ENCODE measurements around the gene GJB3. TPM values are rescaled to one million over a fixed set of nuclear protein-coding genes. Genes with fewer than 3 reads are reported as not detected.
A peak's percentile ranks its signal among the peaks of the same experiment; 100 is the strongest.

The GJB3 gene
- total and polyA plus RNA-seq, 9 of the 15 experiments (the other 6 are each of a cell fraction or from before 2014, with no cell fraction given) = not detected

DNA sequence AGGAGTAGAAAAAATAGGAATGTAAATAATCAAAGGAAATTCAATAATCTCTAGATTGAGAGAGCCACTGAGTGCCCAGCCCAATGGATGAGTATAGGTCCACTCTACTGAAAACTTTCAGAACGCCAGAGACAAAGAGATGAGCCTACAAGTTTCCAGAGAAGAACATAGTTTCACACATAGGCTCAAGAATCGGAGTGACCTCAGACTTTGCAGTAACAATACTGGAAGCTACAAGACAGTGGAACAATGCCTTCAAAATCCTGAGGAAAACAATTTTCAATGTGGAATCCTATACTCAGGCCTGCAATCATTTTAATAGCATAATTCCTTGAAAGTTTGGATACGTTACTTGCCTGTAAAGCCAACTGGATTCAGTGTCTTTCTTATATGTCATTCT lies 22.8 kb downstream of the GJB3 start:
- WGBS (ENCODE audit: insufficient coverage, low coverage, missing lambda C conversion rate) = 3% methylated on average over 3 of the region's 3 CpGs
- Histone ChIP-seq H3K79me2 (ENCODE audit: control insufficient read depth, insufficient read depth, low read length) (no peaks in the 10 kb centered on the region), H3K4me1 (replicated peaks in 1 of 2; ENCODE audit: control insufficient read depth in 2 of 2, insufficient read depth in 2 of 2, low read length in 2 of 2) (no peaks in the 10 kb centered on the region), H3K9me1 (ENCODE audit: control insufficient read depth, insufficient read depth, low read length) (no peaks in the 10 kb centered on the region), H3K27ac (ENCODE audit: extremely low read depth, low read depth, low read length) (no peak overlapping the region), H3K4me2 (ENCODE audit: insufficient read depth, low read length) (no peak overlapping the region), H4K20me1 (replicated peaks; ENCODE audit: control insufficient read depth, insufficient read depth, low read length) (no peaks in the 10 kb centered on the region), H2AFZ (ENCODE audit: low read depth, low read length) (no peak overlapping the region), H3K4me3 (no peak overlapping the region), H3K36me3 (ENCODE audit: control insufficient read depth, insufficient read depth, low read length) (no peaks in the 10 kb centered on the region), H3K9ac (ENCODE audit: insufficient read depth in 1 of 2, low read depth in 2 of 2, low read length in 2 of 2) (no peak overlapping the region), H3K27me3 (ENCODE audit: control insufficient read depth in 2 of 2, insufficient read depth in 2 of 2, low read length in 2 of 2) (peaks cover 4% of the 10 kb centered on the region in 2 experiments), H3K9me3 (replicated peaks; ENCODE audit: control insufficient read depth, insufficient read depth, low read depth, low read length) (no peaks in the 10 kb centered on the region; the same call in 1 of the 2 replicates)
- intact Hi-C loops (cut with micrococcal nuclease) = no loop called here
- in situ Hi-C loops (cut with MboI) = no loop called here
- DNase-seq (ENCODE audit: extremely low read depth in 1 of 4, low spot score in 3 of 4) (peak in 1 of 4 experiments; percentile 9), FAIRE-seq (no peak), ATAC-seq (no peak)
- ChIA-PET POLR2A (interaction anchor here (0.6 to 1.4 kb wide), 3 partner anchors 14 to 1059 kb away, joined by 3 to 4 read pairs (median 3); no protein-coding TSS in a partner anchor), CTCF (ENCODE audit: low intra/inter-chr PET ratio) (no interaction called here)
- TF ChIP-seq, protein P1, sequence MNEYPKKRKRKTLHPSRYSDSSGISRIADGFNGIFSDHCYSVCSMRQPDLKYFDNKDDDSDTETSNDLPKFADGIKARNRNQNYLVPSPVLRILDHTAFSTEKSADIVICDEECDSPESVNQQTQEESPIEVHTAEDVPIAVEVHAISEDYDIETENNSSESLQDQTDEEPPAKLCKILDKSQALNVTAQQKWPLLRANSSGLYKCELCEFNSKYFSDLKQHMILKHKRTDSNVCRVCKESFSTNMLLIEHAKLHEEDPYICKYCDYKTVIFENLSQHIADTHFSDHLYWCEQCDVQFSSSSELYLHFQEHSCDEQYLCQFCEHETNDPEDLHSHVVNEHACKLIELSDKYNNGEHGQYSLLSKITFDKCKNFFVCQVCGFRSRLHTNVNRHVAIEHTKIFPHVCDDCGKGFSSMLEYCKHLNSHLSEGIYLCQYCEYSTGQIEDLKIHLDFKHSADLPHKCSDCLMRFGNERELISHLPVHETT (CRISPR knock-in tag; conservative IDR thresholded peaks at IDR 0.05 in 1 of 2, IDR thresholded peaks at IDR 0.05 in 1 of 2) = no peak
- TF ChIP-seq NR3C1 (CRISPR knock-in tag; IDR thresholded peaks at IDR 0.05) = no peak
- TF ChIP-seq MEIS2 (IDR thresholded peaks at IDR 0.05; ENCODE audit: partially characterized antibody) = no peak
- no peak for TF ChIP-seq ZNF79 (CRISPR knock-in tag; IDR thresholded peaks at IDR 0.05; ENCODE audit: low read depth)
- 0 out of 2 replicates have a peak, but pooled peaks have one; percentile 43 for TF ChIP-seq CBX5 (IDR thresholded peaks at IDR 0.05; ENCODE audit: borderline replicate concordance, low read depth)
- TF ChIP-seq, protein P2, sequence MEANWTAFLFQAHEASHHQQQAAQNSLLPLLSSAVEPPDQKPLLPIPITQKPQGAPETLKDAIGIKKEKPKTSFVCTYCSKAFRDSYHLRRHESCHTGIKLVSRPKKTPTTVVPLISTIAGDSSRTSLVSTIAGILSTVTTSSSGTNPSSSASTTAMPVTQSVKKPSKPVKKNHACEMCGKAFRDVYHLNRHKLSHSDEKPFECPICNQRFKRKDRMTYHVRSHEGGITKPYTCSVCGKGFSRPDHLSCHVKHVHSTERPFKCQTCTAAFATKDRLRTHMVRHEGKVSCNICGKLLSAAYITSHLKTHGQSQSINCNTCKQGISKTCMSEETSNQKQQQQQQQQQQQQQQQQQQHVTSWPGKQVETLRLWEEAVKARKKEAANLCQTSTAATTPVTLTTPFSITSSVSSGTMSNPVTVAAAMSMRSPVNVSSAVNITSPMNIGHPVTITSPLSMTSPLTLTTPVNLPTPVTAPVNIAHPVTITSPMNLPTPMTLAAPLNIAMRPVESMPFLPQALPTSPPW (CRISPR knock-in tag; IDR thresholded peaks at IDR 0.05) = no peak
- peak in 1 of 2 experiments; percentile 84; a peak in 1 of 3 replicates for TF ChIP-seq CBX3 (IDR thresholded peaks at IDR 0.05; ENCODE audit: borderline replicate concordance in 1 of 2, low read length in 2 of 2)
- BruUV-seq (replicated peaks) = no TSS peak

All from K562 (cell line).